ENCODE measurements around the gene BANP.

GRCh38 chr16:87982581-87983041, 31.4 kb downstream of the BANP start:
- TF ChIP-seq CTCF (IDR thresholded peaks at IDR 0.05) = no peak
- no peak for TF ChIP-seq POLR2AphosphoS5 (IDR thresholded peaks at IDR 0.05)

All from breast epithelium (tissue), 3 donors.